Mucosa of stomach (tissue), 1 donor: ENCODE measurements around the gene KRTAP5-5.
"Not testable (repeated sequence)": the region's sequence is repeated elsewhere in the genome, so short reads cannot be mapped to it uniquely, and the experiment has no call there.

ENCODE experiments used
- H3K27me3 ChIP-seq: one replicate; pipeline ENCODE4 v1.7.0; 2013; ENCODE audit warnings: mild to moderate bottlenecking, low read length; ENCODE audit not compliant: control insufficient read depth, insufficient read depth
- H3K36me3 ChIP-seq: one replicate; pipeline ENCODE4 v1.7.0; 2013; ENCODE audit warnings: low read length; ENCODE audit not compliant: control insufficient read depth, insufficient read depth
- H3K4me1 ChIP-seq: one replicate; pipeline ENCODE4 v1.7.0; 2013; ENCODE audit warnings: mild to moderate bottlenecking, low read length; ENCODE audit not compliant: control insufficient read depth, insufficient read depth
- H3K4me3 ChIP-seq: one replicate; pipeline ENCODE4 v1.7.0; 2013; ENCODE audit warnings: low read length
- H3K9ac ChIP-seq: one replicate; pipeline ENCODE4 v1.7.0; 2013; ENCODE audit warnings: mild to moderate bottlenecking, low read length, moderate library complexity
- H3K9me3 ChIP-seq: one replicate; pipeline ENCODE4 v1.7.0; 2013; ENCODE audit warnings: mild to moderate bottlenecking, low read length, moderate library complexity; ENCODE audit not compliant: control insufficient read depth
- donor health status: Pancreatic carcinoma.

The KRTAP5-5 gene, protein sequence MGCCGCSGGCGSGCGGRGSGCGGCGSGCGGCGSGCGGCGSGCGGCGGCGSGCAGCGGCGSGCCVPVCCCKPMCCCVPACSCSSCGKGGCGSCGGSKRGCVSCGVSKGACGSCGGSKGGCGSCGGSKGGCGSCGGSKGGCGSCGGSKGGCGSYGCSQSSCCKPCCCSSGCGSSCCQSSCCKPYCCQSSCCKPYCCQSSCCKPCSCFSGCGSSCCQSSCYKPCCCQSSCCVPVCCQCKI

DNA sequence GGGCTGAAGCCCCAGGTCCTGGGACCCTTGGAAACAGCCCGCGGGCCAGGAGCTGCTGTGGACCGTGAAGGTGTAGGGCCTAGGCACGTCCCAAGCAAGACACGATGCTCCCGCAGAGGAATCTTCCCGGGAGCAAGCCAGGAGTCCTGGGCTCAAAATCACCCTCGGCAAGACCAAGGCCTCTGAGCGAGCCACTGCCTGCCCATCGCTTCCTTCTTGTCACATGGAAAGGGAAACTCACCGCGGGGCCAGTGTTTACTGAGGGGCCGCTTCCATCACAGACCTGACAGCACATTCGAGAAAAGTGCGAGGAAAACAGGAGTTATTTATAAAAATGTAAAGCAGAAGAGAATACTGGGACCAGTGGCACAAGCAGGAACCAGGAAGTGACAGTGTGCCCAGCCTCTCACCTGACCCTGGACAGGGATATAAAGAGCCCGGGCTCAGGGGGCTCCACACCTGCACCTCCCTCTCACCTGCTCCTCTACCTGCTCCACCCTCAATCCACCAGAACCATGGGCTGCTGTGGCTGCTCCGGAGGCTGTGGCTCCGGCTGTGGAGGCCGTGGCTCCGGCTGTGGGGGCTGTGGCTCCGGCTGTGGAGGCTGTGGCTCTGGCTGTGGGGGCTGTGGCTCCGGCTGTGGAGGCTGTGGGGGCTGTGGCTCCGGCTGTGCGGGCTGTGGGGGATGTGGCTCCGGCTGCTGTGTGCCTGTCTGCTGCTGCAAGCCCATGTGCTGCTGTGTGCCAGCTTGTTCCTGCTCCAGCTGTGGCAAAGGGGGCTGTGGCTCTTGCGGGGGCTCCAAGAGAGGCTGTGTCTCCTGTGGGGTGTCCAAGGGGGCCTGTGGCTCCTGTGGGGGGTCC, at the start of gene KRTAP5-5:
KRTAP5-5 (plus strand) TSS at position 450 of the 860 bp plus-strand sequence; CDS start at position 516, 66 bp downstream.
- Histone ChIP-seq H3K9ac (no peak within 1 kb of the TSS), H3K4me3 (no peak within 1 kb of the TSS), H3K4me1 (peaks cover 3% of the 10 kb centered on the region), H3K27me3 (peaks cover 44% of the 10 kb centered on the region), H3K36me3 (no peaks in the 10 kb centered on the region), H3K9me3 (no peaks in the 10 kb centered on the region)

GRCh38 chr11:1581976-1582375, 47.6 kb upstream of the KRTAP5-5 start:
- H3K27me3 ChIP-seq, result no peaks in the 10 kb centered on the region
- H3K9ac ChIP-seq, result no peak overlapping the region
- H3K4me1 ChIP-seq, result no peaks in the 10 kb centered on the region
- no peaks in the 10 kb centered on the region for H3K36me3 ChIP-seq
- H3K4me3 ChIP-seq, result no peak overlapping the region
- H3K9me3 ChIP-seq, result no peaks in the 10 kb centered on the region

- H3K36me3 ChIP-seq, H3K9me3 ChIP-seq, H3K9ac ChIP-seq, H3K4me1 ChIP-seq, H3K27me3 ChIP-seq, H3K4me3 ChIP-seq: not testable (repeated sequence)
Observed at GRCh38 chr11:1582909-1583308, 46.7 kb upstream of the KRTAP5-5 start.

- H3K9me3 ChIP-seq, H3K9ac ChIP-seq: not testable (repeated sequence)
Observed at GRCh38 chr11:1584661-1585370, 44.8 kb upstream of the KRTAP5-5 start, which contains the start of gene KRTAP5-1. TSS of gene KRTAP5-1 (minus strand) at chr11:1585283. CDS start at chr11:1585249, 34 bp downstream.

GRCh38 chr11:1586699-1587098, 42.9 kb upstream of the KRTAP5-5 start:
- Histone ChIP-seq H3K36me3 (no peaks in the 10 kb centered on the region), H3K9me3 (no peaks in the 10 kb centered on the region), H3K4me3 (no peak overlapping the region), H3K27me3 (no peaks in the 10 kb centered on the region), H3K9ac (no peak overlapping the region), H3K4me1 (peaks cover 3% of the 10 kb centered on the region)

More at GRCh38 chr11:1584661-1585370, 44.8 kb upstream of the KRTAP5-5 start, which contains the start of gene KRTAP5-1:
- H3K4me1 ChIP-seq, H3K36me3 ChIP-seq, H3K27me3 ChIP-seq, H3K4me3 ChIP-seq: not testable (repeated sequence)

- H3K36me3 ChIP-seq, H3K9ac ChIP-seq, H3K27me3 ChIP-seq, H3K4me3 ChIP-seq, H3K9me3 ChIP-seq, H3K4me1 ChIP-seq: not testable (repeated sequence)
Observed at GRCh38 chr11:1589191-1589963, 40.2 kb upstream of the KRTAP5-5 start.

GRCh38 chr11:1589996-1590395, 39.6 kb upstream of the KRTAP5-5 start:
- H3K36me3 ChIP-seq, result no peaks in the 10 kb centered on the region
- peaks cover 3% of the 10 kb centered on the region for H3K4me1 ChIP-seq
- H3K9me3 ChIP-seq, result no peaks in the 10 kb centered on the region
- H3K27me3 ChIP-seq, result peaks cover 5% of the 10 kb centered on the region
- no peak overlapping the region for H3K4me3 ChIP-seq
- no peak overlapping the region for H3K9ac ChIP-seq

GRCh38 chr11:1592628-1593027, 36.9 kb upstream of the KRTAP5-5 start:
- no peaks in the 10 kb centered on the region for H3K9me3 ChIP-seq
- H3K9ac ChIP-seq, result no peak overlapping the region
- H3K36me3 ChIP-seq, result no peaks in the 10 kb centered on the region
- H3K4me3 ChIP-seq, result no peak overlapping the region
- peaks cover 3% of the 10 kb centered on the region for H3K4me1 ChIP-seq
- H3K27me3 ChIP-seq, result peaks cover 11% of the 10 kb centered on the region

- H3K9ac ChIP-seq, H3K36me3 ChIP-seq, H3K4me1 ChIP-seq, H3K4me3 ChIP-seq, H3K9me3 ChIP-seq: not testable (repeated sequence)
- H3K27me3 ChIP-seq, result peaks cover 11% of the 10 kb centered on the region
Observed at GRCh38 chr11:1595994-1596575, 33.5 kb upstream of the KRTAP5-5 start.

DNA sequence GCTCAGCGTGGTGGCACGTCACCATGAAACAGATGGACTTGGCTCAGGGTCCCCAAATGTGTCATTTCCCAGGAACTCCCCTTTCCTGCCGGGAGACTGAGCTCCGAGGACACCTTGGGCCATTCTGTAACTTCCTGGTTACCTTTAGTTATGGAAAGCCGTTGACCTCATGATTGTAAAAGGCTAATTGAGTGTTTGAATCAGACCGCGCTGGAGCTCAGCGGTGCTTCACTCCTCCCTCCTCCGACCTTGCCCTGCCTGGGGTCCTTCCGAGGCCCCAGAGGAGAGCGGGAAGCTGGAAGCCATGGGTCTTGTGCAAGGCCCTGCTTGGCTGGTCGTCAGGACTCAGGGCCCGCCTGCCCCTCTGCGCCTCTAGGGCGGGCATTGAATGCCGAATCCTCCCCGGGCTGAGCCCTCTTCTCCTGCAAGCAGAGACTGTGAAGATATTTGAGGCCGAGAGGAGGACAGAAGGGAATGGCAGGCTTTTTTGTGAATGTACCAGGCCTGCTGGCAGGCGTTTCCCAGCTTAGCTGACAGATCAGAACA, 32.9 kb upstream of the KRTAP5-5 start:
- H3K36me3 ChIP-seq, H3K9ac ChIP-seq, H3K9me3 ChIP-seq, H3K4me1 ChIP-seq, H3K4me3 ChIP-seq: not testable (repeated sequence)
- H3K27me3 ChIP-seq, result peaks cover 11% of the 10 kb centered on the region

GRCh38 chr11:1597331-1597993, 32.1 kb upstream of the KRTAP5-5 start:
- no peak overlapping the region for H3K9ac ChIP-seq
- no peak overlapping the region for H3K4me3 ChIP-seq
- H3K36me3 ChIP-seq, result no peaks in the 10 kb centered on the region
- H3K4me1 ChIP-seq, result no peaks in the 10 kb centered on the region
- H3K9me3 ChIP-seq, result no peaks in the 10 kb centered on the region
- H3K27me3 ChIP-seq, result peaks cover 11% of the 10 kb centered on the region
